ENCODE measurements around the gene UGT8. TPM values are rescaled to one million over a fixed set of nuclear protein-coding genes. Genes with fewer than 3 reads are reported as not detected.

UGT8 gene
- total and polyA plus RNA-seq, 2 of the 8 experiments (the other 6 are each of a cell fraction or from before 2014, with no cell fraction given) = 16.9 to 26.9 TPM

DNA sequence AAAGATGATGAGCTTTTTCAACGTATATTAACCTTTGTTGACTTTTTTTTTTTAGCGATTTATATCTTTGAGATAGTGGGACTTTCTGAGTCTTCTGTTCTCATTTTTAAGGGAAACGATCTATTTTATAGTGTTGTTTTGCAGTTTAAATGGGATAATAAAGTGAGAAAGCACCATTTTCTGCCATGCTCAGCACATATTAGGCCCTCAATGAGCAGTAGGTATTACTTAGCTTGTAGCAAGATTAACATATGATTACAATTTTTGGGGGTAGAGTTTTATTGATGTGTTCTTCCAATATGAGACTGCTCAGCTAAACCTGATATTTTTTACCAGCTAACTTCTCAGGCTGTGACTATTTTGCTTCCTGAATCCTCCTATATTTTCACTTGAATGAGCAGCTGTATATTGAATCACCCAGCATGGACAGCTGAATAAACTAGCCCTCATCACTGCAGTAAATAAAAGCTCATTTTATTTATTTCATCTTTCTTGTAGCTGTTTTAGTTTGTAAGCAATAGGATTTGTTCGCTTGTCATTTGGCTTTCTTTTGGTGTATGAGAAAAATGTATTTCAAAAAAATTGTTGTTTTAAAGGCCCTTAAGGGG, 43.7 kb downstream of the UGT8 start (continued):
- TF ChIP-seq MAFK (IDR thresholded peaks at IDR 0.05; ENCODE audit: low read depth, low read length) (no peak), POLR2A (IDR thresholded peaks at IDR 0.05; ENCODE audit: control extremely low read depth in 1 of 2, low read depth in 2 of 2, low read length in 2 of 2) (no peak), RXRA (IDR thresholded peaks at IDR 0.05; ENCODE audit: insufficient read depth, low read depth, low read length) (no peak), KDM1A (IDR thresholded peaks at IDR 0.05; ENCODE audit: borderline replicate concordance, low read length) (no peak), ZNF274 (IDR thresholded peaks at IDR 0.05; ENCODE audit: borderline replicate concordance, extremely low read depth, low read length) (no peak), SP2 (IDR thresholded peaks at IDR 0.05; ENCODE audit: low read length) (no peak), KDM4A (IDR thresholded peaks at IDR 0.05; ENCODE audit: low read depth, low read length, severe bottlenecking) (no peak), SP1 (IDR thresholded peaks at IDR 0.05; ENCODE audit: low read depth, low read length) (no peak)
- TF ChIP-seq, protein P1, sequence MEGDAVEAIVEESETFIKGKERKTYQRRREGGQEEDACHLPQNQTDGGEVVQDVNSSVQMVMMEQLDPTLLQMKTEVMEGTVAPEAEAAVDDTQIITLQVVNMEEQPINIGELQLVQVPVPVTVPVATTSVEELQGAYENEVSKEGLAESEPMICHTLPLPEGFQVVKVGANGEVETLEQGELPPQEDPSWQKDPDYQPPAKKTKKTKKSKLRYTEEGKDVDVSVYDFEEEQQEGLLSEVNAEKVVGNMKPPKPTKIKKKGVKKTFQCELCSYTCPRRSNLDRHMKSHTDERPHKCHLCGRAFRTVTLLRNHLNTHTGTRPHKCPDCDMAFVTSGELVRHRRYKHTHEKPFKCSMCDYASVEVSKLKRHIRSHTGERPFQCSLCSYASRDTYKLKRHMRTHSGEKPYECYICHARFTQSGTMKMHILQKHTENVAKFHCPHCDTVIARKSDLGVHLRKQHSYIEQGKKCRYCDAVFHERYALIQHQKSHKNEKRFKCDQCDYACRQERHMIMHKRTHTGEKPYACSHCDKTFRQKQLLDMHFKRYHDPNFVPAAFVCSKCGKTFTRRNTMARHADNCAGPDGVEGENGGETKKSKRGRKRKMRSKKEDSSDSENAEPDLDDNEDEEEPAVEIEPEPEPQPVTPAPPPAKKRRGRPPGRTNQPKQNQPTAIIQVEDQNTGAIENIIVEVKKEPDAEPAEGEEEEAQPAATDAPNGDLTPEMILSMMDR (IDR thresholded peaks at IDR 0.05; ENCODE audit: control extremely low read depth in 1 of 3, insufficient read depth in 1 of 3, low read depth in 1 of 3, low read length in 3 of 3) = no peak

Measured in H1 (cell line).